PFSK-1 (cell line): ENCODE results near the gene BPIFA1.

Experiments used
- FOXP2 ChIP-seq: optimal IDR thresholded peaks from 2 replicates; pipeline ENCODE3; 2011; ENCODE audit warnings: borderline replicate concordance, control low read depth, inconsistent platforms; ENCODE audit not compliant: insufficient read depth; ENCODE audit errors: extremely low read length, extremely low read depth
- POLR2AphosphoS5 ChIP-seq: IDR thresholded peaks from 2 replicates; pipeline ENCODE4 v1.6.1; 2012; ENCODE audit warnings: low read depth, mild to moderate bottlenecking, control low read depth, low read length, moderate library complexity
- REST ChIP-seq, 2 experiments: IDR thresholded peaks; 2 replicates each; pipeline versions ENCODE4 v1.6.1 to v1.8.0; 2011 to 2012; ENCODE audit warnings: low read depth in 2 of 2, low read length in 2 of 2, control low read depth in 1 of 2, inconsistent platforms in 1 of 2, mild to moderate bottlenecking in 1 of 2, moderate library complexity in 1 of 2; ENCODE audit not compliant: insufficient read depth in 1 of 2
- SIN3A ChIP-seq: IDR thresholded peaks from 2 replicates; pipeline ENCODE4 v1.6.1; 2012; ENCODE audit warnings: mild to moderate bottlenecking, low read length, moderate library complexity, borderline replicate concordance; ENCODE audit not compliant: insufficient read depth
- TAF1 ChIP-seq: IDR thresholded peaks from 2 replicates; pipeline ENCODE4 v1.6.1; 2012; ENCODE audit warnings: low read length, control low read depth, borderline replicate concordance; ENCODE audit not compliant: insufficient read depth

Gene BPIFA1

DNA sequence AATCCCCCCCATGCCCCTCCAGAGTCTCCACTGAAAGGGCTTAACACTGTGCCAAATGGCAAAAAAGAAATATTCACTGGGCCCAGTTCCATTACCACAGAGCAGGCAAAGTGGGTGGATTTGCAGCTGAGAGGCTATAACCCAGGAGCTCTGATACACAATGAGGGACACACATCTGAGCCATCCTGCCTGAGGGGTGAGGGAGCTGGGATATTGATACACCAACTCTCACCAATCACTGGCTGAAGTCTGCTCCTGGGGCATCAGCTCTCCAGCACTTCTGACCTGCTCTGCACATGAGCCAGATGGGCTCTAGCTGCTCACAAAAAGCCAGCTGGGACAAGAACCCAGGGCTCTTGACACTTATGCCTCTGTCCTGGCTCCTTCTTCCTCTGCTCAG, 52.1 kb downstream of the BPIFA1 start:
- TF ChIP-seq SIN3A (no peak), POLR2AphosphoS5 (no peak), TAF1 (no peak), FOXP2 (no peak), REST (IDR thresholded peaks at IDR 0.05; ENCODE audit: insufficient read depth in 1 of 2, low read depth in 2 of 2, low read length in 2 of 2) (no peak)

- TF ChIP-seq TAF1 (no peak), FOXP2 (no peak), POLR2AphosphoS5 (no peak), SIN3A (no peak), REST (IDR thresholded peaks at IDR 0.05; ENCODE audit: insufficient read depth in 1 of 2, low read depth in 2 of 2, low read length in 2 of 2) (no peak)
These were observed 55.1 kb downstream of the BPIFA1 start for GRCh38 chr20:33290852-33291251.

DNA sequence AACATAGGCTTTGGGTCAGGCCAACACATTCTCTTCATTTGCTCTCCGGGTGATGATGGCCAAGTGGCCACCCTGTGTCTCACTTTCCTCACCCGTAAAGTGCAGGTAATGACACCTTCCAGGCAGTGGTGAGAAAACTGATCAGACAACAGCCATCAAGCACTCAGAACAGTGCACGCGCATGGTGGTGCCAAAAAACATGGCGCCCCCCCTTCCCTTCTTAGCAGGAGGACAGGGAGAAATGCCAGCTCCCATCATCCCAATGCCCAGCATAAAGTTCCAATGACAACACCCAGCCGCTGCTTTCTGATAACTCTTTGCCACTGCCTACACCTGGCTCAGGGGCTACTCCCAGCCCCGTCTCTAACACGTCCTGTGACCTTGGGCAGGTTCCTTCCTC, 55.6 kb downstream of the BPIFA1 start:
- TF ChIP-seq TAF1 (no peak), FOXP2 (no peak)

- no peak for TF ChIP-seq SIN3A
These were observed 56.1 kb downstream of the BPIFA1 start for GRCh38 chr20:33291830-33292355.
